Neural progenitor cell (in vitro differentiated cells): ENCODE data around the gene PLTP.

Source experiments
- EZH2 ChIP-seq: fragments of 200-600 bp; sonication (generic); IDR thresholded peaks from 2 replicates; pipeline ENCODE4 v1.6.1; 2017; ENCODE audit warnings: antibody characterized with exemption, mild to moderate bottlenecking, moderate library complexity
- EZH2phosphoT487 ChIP-seq: fragments of 200-600 bp; sonication (generic); IDR thresholded peaks from 2 replicates; pipeline ENCODE4 v1.6.1; 2017; ENCODE audit warnings: antibody characterized with exemption
- TF ChIP-seq, protein P1 (sequence below): fragments of 200-600 bp; sonication (generic); IDR thresholded peaks from 2 replicates; pipeline ENCODE4 v1.5.1; 2017; ENCODE audit warnings: antibody characterized with exemption, mild to moderate bottlenecking

- TF ChIP-seq, protein P1, sequence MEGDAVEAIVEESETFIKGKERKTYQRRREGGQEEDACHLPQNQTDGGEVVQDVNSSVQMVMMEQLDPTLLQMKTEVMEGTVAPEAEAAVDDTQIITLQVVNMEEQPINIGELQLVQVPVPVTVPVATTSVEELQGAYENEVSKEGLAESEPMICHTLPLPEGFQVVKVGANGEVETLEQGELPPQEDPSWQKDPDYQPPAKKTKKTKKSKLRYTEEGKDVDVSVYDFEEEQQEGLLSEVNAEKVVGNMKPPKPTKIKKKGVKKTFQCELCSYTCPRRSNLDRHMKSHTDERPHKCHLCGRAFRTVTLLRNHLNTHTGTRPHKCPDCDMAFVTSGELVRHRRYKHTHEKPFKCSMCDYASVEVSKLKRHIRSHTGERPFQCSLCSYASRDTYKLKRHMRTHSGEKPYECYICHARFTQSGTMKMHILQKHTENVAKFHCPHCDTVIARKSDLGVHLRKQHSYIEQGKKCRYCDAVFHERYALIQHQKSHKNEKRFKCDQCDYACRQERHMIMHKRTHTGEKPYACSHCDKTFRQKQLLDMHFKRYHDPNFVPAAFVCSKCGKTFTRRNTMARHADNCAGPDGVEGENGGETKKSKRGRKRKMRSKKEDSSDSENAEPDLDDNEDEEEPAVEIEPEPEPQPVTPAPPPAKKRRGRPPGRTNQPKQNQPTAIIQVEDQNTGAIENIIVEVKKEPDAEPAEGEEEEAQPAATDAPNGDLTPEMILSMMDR: no peak
- TF ChIP-seq EZH2 (no peak), EZH2phosphoT487 (no peak)
Measured at GRCh38 chr20:45892049-45892825, 19.7 kb downstream of the PLTP start.
